GM12872 (cell line): ENCODE data around the gene IGSF10.

Experiments used
- TF ChIP-seq, protein P1 (sequence below): IDR thresholded peaks from 3 replicates; pipeline ENCODE4 v1.5.1; 2011; ENCODE audit warnings: low read depth, mild to moderate bottlenecking, low read length, moderate library complexity; ENCODE audit not compliant: insufficient read depth

IGSF10 gene

DNA sequence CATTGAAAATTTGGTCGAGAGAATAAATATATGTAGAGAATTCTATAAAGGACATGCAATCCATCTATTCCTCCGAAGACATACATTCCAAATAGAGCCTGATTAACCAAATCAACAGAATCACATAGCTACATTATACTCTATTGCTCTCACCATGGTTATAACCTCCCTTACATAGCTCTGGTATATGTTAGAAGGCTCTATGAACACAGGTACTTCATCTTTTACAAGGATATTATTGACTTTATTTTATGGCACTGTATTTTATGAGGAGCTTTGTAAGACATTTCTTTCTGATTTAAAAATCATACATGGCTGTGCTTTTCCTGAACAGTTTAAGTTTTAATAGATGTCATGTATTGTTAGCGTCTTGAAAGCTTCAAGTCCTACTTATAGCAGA is 4.8 kb downstream of the IGSF10 start:
- TF ChIP-seq, protein P1, sequence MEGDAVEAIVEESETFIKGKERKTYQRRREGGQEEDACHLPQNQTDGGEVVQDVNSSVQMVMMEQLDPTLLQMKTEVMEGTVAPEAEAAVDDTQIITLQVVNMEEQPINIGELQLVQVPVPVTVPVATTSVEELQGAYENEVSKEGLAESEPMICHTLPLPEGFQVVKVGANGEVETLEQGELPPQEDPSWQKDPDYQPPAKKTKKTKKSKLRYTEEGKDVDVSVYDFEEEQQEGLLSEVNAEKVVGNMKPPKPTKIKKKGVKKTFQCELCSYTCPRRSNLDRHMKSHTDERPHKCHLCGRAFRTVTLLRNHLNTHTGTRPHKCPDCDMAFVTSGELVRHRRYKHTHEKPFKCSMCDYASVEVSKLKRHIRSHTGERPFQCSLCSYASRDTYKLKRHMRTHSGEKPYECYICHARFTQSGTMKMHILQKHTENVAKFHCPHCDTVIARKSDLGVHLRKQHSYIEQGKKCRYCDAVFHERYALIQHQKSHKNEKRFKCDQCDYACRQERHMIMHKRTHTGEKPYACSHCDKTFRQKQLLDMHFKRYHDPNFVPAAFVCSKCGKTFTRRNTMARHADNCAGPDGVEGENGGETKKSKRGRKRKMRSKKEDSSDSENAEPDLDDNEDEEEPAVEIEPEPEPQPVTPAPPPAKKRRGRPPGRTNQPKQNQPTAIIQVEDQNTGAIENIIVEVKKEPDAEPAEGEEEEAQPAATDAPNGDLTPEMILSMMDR, result no peak

DNA sequence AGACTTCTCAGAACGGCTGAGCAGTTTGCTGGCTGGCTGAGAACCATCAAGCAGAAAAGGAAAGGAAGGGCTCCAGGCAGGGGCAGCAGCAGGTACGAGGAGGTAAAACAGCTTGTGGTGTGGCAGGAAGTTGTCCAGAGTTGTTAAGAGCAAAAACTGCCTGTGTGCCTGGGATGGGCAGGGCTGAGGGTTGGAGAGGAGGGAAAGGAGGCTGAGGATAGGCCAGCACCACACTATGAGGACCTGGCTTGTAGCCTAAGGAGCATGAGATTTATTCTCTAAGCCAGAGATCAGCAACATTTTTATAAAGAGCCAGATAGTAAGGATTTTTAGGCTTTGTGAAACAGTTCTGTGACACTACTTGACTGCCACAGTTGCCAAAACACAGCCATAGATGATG is 8.0 kb downstream of the IGSF10 start:
- TF ChIP-seq, protein P1, result no peak

DNA sequence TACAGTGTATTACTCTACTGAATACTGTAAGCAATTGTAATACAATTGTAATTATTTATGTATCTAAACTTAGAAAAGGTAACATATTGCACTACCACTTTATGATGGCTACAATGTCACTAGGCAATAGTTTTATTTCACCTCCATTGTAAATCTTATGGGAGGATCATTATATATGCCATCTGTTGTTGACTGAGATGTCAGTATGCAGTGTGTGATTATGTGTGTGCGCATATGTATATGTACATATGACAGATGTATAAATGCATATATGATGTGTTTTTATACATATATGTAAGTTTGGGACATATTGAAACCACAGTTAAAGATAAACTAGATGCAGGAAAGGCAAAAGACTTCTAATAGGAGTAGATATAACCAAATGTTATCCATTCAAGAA is 8.5 kb downstream of the IGSF10 start:
- TF ChIP-seq, protein P1, result no peak

DNA sequence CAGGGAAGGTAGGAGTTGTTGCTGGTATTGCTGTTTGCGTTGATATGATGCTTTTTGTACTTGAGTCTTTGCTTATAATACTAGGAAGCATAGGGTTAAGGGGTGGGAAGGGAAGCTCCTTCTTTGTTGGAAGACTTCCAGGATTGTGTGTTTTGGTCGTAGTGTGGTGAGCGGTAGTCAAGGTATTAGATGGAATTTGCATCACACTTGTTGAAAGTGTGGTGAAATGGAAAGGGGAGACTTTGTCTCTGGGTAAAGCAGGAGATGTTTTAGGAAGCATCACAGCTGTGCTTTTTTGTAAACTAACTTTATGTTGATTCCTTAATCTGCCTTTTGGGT is 14.9 kb downstream of the IGSF10 start:
- TF ChIP-seq, protein P1, result no peak

DNA sequence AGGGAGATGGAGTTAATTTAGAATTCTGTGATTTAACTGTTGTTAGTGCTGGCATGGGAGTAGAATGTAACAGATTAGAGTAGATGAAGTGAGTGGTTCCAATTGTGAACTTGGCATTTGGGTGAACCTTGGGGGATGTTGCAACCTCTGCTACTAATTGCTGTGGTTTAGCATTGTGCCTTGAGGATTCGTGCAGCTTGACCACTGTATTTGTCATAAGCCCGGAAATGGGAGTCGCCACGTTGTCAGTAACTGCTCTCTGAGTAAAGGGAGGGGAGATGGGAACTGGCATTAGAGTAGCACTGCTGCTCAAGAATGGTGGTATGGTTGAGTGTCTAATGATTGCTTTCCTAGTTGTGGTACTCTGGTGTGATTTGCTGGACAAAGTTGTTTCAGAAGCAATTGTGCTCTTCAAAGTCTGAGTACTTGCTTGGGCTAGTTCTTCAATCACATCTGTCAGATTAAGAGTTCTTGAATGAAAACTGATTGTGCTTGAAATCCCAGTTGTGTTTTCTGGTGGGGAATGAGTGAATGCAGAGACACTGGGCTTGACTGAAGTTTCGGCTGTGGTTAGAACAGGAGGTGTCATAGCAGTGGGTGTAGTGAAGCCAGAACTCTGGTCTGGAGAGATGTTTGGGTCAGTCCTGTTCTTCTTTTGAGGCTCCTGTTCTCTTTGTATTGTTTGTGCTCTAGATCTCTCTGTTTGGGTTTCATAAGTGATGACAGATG is 15.4 kb downstream of the IGSF10 start:
- TF ChIP-seq, protein P1, result no peak

DNA sequence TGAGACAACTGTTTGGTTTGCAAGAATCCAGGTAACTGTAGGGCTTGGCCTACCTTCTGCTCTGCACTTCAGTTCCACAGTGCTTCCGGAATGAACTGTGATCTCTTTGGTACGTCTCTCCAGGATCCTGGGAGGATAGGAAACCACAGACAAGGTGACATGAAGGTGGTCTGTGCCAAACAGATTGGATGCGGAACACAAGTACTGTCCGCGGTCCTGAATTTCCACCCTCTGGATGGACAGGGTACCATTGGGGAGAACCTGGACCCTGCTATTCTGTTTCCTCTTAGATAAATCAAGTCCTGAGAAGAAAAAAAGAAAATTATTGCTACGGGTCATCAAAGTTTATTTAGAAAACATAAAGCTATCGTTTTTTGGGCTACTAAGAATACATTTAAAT is 17.3 kb downstream of the IGSF10 start:
- TF ChIP-seq, protein P1, result no peak

DNA sequence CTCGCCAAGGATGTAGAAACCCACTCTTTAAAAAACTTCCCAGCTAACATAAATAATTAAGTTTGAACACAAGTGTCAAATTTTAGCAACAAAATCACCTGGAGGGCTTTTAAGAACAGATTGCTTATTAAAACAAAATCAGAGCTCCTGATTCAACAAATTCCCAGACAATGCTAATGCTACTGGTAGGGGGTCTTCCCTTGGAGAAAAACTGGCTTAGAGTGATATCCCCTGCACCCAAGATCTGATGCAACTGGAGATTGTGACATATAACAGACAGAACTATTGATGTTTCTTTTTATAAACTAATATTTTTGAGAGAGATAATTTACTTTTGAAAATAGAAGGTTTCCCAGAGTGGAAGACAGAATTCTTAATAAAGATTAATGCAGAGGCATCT is 19.9 kb downstream of the IGSF10 start:
- TF ChIP-seq, protein P1, result no peak
